Memory B cell (primary cell): ENCODE data around the gene ARL10.
A peak's percentile ranks its signal among the peaks of the same experiment; 100 is the strongest.

Experiments
- ATAC-seq: fragments of 150-1000 bp; cut with Tn5 transposase; 2 replicates; pipeline ENCODE4 v1.10.0; 2021; ENCODE audit warnings: low read depth, mild to moderate bottlenecking, moderate library complexity
- DNase-seq, 2 donors: peaks; one replicate each; pipeline ENCODE4 v3.0.0; 2022; ENCODE audit warnings: low spot score in 2 of 2
- H3K27ac Mint-ChIP-seq: one replicate; pipeline ENCODE4 v1.8.0; 2022; ENCODE audit warnings: mild to moderate bottlenecking, moderate library complexity, mixed read lengths
- H3K27me3 Mint-ChIP-seq: one replicate; pipeline ENCODE4 v1.8.0; 2022; ENCODE audit warnings: mixed read lengths
- H3K36me3 Mint-ChIP-seq: one replicate; pipeline ENCODE4 v1.8.0; 2022; ENCODE audit warnings: mild to moderate bottlenecking, mixed read lengths
- H3K4me1 Mint-ChIP-seq: one replicate; pipeline ENCODE4 v1.8.0; 2022; ENCODE audit warnings: mixed read lengths
- H3K4me3 Mint-ChIP-seq: one replicate; pipeline ENCODE4 v1.8.0; 2022; ENCODE audit warnings: mild to moderate bottlenecking, moderate library complexity, mixed read lengths
- H3K9me3 Mint-ChIP-seq: one replicate; pipeline ENCODE4 v1.8.0; 2022; ENCODE audit warnings: mixed read lengths

Gene ARL10

DNA sequence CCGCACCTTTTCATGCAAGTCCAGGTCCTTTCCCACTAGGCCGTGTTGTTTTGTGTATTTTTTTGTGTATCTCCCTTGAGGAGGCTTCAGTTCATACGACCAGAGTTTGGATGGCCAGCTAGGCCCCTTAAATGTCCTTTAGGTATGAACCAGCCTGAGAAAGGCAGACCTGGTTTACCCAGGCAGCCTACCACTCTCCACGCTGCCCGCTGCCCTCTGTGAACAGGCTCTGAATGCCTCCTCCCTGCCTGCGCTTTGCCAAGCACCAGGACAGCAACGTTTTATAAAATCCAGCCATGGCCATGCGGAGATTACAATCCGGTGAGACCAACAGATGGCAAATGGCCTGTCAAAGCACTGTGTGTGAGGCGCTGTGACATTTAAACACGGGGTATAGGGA is 51.7 kb downstream of the ARL10 start:
- Mint-ChIP-seq H3K36me3 (no peaks in the 10 kb centered on the region), H3K27ac (no peak overlapping the region), H3K4me3 (peak overlapping the region; percentile 69), H3K9me3 (no peaks in the 10 kb centered on the region), H3K4me1 (peaks cover 20% of the 10 kb centered on the region), H3K27me3 (no peaks in the 10 kb centered on the region)
- no peak for DNase-seq
- no peak for ATAC-seq

DNA sequence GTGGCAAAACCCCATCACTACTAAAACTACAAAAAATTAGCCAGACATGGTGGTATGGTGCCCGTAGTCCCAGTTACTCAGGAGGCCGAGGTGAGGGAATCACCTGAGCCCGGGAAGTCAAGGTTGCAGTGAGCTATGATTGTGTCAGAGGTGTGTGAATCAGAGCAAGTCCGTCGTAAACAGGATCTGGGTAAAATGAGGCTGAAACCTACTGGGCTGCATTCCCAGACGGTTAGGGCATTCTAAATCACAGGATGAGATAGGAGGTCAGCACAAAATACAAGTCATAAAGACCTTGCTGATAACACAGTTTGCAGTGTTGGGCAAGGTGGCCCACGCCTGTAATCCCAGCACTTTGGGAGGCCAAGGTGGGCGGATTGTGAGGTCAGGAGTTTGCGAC is 53.0 kb downstream of the ARL10 start:
- H3K36me3 Mint-ChIP-seq, result no peaks in the 10 kb centered on the region
- ATAC-seq (no peak), DNase-seq (no peak)
- H3K27me3 Mint-ChIP-seq, result peaks cover 1% of the 10 kb centered on the region
- no peak overlapping the region for H3K27ac Mint-ChIP-seq
- H3K9me3 Mint-ChIP-seq, result no peaks in the 10 kb centered on the region
- H3K4me1 Mint-ChIP-seq, result peaks cover 20% of the 10 kb centered on the region
- H3K4me3 Mint-ChIP-seq, result no peak overlapping the region

DNA sequence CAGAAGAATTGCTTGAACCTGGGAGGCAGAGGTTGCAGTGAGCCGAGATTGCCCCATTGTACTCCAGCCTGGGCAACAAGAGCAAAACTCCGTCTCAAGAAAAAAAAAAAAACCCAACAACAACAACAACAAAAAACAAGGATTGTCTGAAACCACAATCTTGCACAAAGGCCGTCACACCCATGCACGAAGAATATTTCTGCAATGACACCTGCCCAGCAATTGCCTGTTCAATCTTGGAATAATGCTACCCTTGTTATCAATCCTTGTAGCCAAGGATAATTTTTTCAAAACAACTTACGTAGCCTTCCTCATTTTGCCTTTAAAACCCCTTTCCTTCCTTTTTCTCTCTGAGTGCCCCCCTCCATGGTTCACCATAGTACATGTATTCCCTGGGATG is 54.8 kb downstream of the ARL10 start:
- no peak for ATAC-seq
- no peak overlapping the region for H3K4me3 Mint-ChIP-seq
- no peak overlapping the region for H3K27ac Mint-ChIP-seq
- no peaks in the 10 kb centered on the region for H3K9me3 Mint-ChIP-seq
- DNase-seq, result no peak
- peaks cover 7% of the 10 kb centered on the region for H3K4me1 Mint-ChIP-seq
- H3K27me3 Mint-ChIP-seq, result peaks cover 1% of the 10 kb centered on the region
- no peaks in the 10 kb centered on the region for H3K36me3 Mint-ChIP-seq

DNA sequence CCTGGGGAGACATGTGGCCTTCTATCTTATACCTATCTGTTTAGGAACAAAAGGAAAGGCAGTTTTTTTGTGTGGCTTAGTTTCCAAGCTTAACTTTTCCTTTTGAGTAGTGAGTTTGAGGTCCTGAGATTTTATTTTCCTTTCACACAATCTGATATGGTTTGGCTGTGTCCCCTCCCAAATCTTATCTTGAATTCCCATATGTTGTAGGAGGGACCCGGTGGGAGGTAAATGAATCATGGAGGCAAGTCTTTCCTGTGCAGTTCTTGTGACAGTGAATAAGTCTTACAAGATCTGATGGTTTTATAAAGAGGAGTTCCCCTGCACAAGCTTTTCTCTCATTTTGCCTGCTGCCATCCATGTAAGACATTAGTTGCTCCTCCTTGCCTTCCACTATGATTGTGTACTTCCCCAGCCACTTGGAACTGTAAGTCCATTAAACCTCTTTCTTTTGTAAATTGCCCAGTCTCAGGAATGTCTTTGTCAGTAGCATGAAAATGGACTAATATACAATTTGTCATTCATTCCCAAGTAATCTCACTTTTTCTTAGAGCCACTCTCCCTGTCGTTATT is 55.8 kb downstream of the ARL10 start:
- no peaks in the 10 kb centered on the region for H3K9me3 Mint-ChIP-seq
- DNase-seq (no peak), ATAC-seq (no peak)
- H3K4me1 Mint-ChIP-seq, result peaks cover 5% of the 10 kb centered on the region
- no peak overlapping the region for H3K27ac Mint-ChIP-seq
- H3K4me3 Mint-ChIP-seq, result no peak overlapping the region
- H3K36me3 Mint-ChIP-seq, result no peaks in the 10 kb centered on the region
- H3K27me3 Mint-ChIP-seq, result peaks cover 1% of the 10 kb centered on the region

DNA sequence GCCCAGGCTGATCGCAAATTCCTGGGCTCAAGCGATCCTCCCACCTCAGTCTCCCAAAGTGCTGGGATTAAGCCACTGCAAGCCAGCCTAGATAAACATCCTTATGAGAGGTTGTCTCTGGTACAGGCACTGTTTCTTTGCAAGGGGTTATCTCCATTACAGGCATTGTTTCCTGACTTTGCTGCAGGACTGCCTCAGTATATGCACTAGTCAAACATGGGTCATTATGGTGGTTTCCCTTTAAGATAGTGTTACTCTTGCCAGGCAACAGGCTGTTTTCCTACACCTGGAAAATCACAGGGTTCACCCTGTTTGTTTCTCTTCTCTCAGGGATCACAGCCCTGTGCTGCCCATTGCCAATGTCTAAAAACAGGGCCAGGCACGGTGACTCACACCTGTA is 58.9 kb downstream of the ARL10 start:
- no peak overlapping the region for H3K4me3 Mint-ChIP-seq
- H3K4me1 Mint-ChIP-seq, result no peaks in the 10 kb centered on the region
- DNase-seq, result no peak

DNA sequence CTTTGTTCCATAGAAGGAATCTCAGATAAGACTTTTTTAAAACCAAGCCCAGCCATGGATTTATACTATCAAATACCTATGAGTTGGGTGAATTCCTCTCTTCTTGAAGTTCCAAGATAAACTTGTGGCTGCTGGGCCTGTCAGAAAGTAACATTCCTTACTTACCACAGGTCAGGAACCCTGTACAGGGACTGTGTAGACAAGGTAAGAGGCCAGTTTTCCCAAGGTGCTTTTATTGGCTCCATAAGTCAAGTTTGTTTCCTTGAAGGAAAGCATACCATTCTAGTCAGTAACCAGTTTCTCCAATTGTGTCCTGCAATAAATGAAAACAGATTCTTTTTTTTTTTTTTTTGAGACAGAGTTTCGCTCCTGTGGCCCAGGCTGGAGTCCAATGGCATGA is 59.9 kb downstream of the ARL10 start:
- H3K9me3 Mint-ChIP-seq, result no peaks in the 10 kb centered on the region
- H3K36me3 Mint-ChIP-seq, result no peaks in the 10 kb centered on the region
- ATAC-seq (no peak), DNase-seq (no peak)
- no peak overlapping the region for H3K4me3 Mint-ChIP-seq
- peaks cover 4% of the 10 kb centered on the region for H3K27me3 Mint-ChIP-seq
- H3K27ac Mint-ChIP-seq, result no peak overlapping the region
- no peaks in the 10 kb centered on the region for H3K4me1 Mint-ChIP-seq

More for the DNA sequence above, 58.9 kb downstream of the ARL10 start:
- H3K27me3 Mint-ChIP-seq, result peaks cover 4% of the 10 kb centered on the region
- no peak for ATAC-seq
- no peaks in the 10 kb centered on the region for H3K9me3 Mint-ChIP-seq
- no peak overlapping the region for H3K27ac Mint-ChIP-seq
- H3K36me3 Mint-ChIP-seq, result no peaks in the 10 kb centered on the region

DNA sequence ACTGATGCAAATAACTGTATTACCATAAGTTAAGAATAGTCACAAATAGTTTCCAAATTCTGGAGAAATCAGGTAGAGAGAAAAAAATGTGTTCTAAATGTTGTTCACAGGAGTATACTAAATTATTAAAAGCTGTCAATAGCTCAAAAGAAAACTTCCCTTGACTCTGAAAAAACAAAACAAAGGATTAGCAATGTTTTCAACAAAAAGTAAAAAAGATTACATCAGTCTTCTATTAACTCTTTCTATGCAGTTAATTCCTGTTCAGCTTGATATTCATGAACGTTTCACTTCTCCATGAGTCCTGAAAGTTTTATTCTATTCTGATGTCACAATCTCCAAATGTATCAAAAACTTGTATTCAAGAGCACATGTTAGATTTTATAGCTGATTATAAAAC is 60.5 kb downstream of the ARL10 start:
- no peaks in the 10 kb centered on the region for H3K36me3 Mint-ChIP-seq
- H3K9me3 Mint-ChIP-seq, result no peaks in the 10 kb centered on the region
- no peaks in the 10 kb centered on the region for H3K4me1 Mint-ChIP-seq
- H3K27ac Mint-ChIP-seq, result no peak overlapping the region
- DNase-seq (no peak), ATAC-seq (no peak)
- no peak overlapping the region for H3K4me3 Mint-ChIP-seq
- H3K27me3 Mint-ChIP-seq, result peaks cover 4% of the 10 kb centered on the region

DNA sequence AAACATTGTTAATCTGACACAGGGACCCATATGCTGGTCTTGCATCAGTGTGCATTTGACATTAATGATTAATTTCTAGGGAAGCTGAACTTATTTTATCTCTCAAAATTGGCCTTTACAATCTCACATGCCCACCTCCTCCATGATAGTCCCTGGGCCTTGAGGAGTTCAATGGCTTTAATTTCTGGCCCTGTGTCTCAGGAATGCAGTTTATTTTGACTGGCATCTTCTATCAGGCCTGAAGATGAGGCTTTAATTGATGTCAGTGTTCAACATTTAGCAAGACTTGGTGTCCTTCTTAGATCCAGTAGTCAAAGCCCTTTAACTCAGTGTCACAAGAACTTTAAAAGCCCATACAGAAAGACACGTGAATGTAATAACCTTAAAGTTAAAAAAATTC is 61.6 kb downstream of the ARL10 start:
- no peak for DNase-seq
- peaks cover 4% of the 10 kb centered on the region for H3K27me3 Mint-ChIP-seq
- no peak overlapping the region for H3K27ac Mint-ChIP-seq
- H3K4me1 Mint-ChIP-seq, result no peaks in the 10 kb centered on the region
- ATAC-seq, result no peak
- H3K9me3 Mint-ChIP-seq, result no peaks in the 10 kb centered on the region
- H3K36me3 Mint-ChIP-seq, result no peaks in the 10 kb centered on the region
- H3K4me3 Mint-ChIP-seq, result no peak overlapping the region

DNA sequence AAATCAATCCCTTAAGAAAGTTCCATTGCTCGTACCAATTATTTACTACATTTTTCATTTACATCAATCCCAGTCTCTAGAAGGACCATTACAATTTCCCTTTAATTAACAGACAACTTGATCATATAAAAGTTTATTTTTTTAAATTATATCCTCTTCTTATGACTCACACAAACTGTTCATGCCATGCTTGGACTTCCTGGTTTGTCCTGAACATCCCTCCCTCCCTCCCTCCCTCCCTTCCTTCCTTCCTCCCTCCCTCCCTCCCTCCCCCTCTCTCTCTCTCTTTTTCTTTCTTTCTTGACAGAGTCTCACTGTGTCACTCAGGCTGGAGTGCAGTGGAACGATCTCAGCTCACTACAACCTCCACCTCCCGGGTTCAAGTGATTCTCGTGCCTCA is 62.7 kb downstream of the ARL10 start:
- no peak for ATAC-seq
- no peak for DNase-seq
- H3K27ac Mint-ChIP-seq, result no peak overlapping the region
- H3K4me1 Mint-ChIP-seq, result no peaks in the 10 kb centered on the region
- no peak overlapping the region for H3K4me3 Mint-ChIP-seq
- peaks cover 7% of the 10 kb centered on the region for H3K27me3 Mint-ChIP-seq
- no peaks in the 10 kb centered on the region for H3K36me3 Mint-ChIP-seq
- H3K9me3 Mint-ChIP-seq, result no peaks in the 10 kb centered on the region

DNA sequence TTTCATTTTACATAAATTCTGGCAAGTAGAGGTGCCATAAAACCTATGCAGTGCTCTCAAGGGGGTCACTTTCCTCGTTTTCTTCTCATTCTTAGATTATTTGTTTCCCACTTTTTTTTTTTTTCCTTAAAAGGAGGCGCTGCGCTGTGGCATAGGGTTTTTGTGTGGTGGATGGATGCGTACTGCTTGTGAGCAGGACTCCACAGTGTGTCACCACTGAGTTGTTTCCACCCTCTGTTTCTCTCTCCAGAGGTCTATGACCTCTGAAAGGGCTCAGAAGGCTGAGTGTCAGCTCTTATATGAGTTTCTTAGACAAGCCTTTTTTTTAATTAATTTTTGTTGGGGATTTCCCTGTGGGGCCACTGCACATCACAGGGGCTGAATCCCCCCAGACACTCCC is 64.7 kb downstream of the ARL10 start:
- no peak for DNase-seq
- H3K9me3 Mint-ChIP-seq, result no peaks in the 10 kb centered on the region
- peaks cover 8% of the 10 kb centered on the region for H3K27me3 Mint-ChIP-seq
- no peak overlapping the region for H3K27ac Mint-ChIP-seq
- no peak for ATAC-seq
- no peak overlapping the region for H3K4me3 Mint-ChIP-seq
- H3K36me3 Mint-ChIP-seq, result no peaks in the 10 kb centered on the region
- no peaks in the 10 kb centered on the region for H3K4me1 Mint-ChIP-seq
